GM23338 (cell line): ENCODE results near the gene CACNB1.
A peak's percentile ranks its signal among the peaks of the same experiment; 100 is the strongest.

ENCODE experiments used
- CREB1 ChIP-seq: fragments of 250-450 bp; sonication (Bioruptor Pico); IDR thresholded peaks from 2 replicates; pipeline ENCODE4 v1.5.0; 2020; ENCODE audit warnings: low read depth, mild to moderate bottlenecking, moderate library complexity
- EZH2 ChIP-seq: fragments of 200-600 bp; sonication (generic); IDR thresholded peaks from one replicate; pipeline ENCODE4 v1.8.0; 2017; ENCODE audit warnings: antibody characterized with exemption, mild to moderate bottlenecking, low read depth; ENCODE audit not compliant: unreplicated experiment
- EZH2phosphoT487 ChIP-seq: fragments of 200-600 bp; sonication (generic); IDR thresholded peaks from one replicate; pipeline ENCODE4 v1.8.1; 2018; ENCODE audit warnings: antibody characterized with exemption; ENCODE audit not compliant: unreplicated experiment
- NANOG ChIP-seq: IDR thresholded peaks from 2 replicates; pipeline ENCODE4 v1.6.1; 2016; ENCODE audit warnings: antibody characterized with exemption, borderline replicate concordance
- POLR2AphosphoS5 ChIP-seq: IDR thresholded peaks from 2 replicates; pipeline ENCODE4 v1.6.1; 2016; ENCODE audit warnings: antibody characterized with exemption, low read depth
- STAT1 ChIP-seq: IDR thresholded peaks from one replicate; pipeline ENCODE4 v1.6.1; 2016; ENCODE audit warnings: antibody characterized with exemption; ENCODE audit not compliant: unreplicated experiment
- ZNF331 ChIP-seq: fragments of 250-450 bp; sonication (Bioruptor Pico); IDR thresholded peaks from 2 replicates; pipeline ENCODE4 v1.5.0; 2020; ENCODE audit warnings: low read depth, mild to moderate bottlenecking, moderate library complexity
- TF ChIP-seq, protein P1 (sequence below), 2 experiments: fragments of 200-600 bp in 1 of 2; sonication (generic) in 1 of 2; conservative IDR thresholded peaks; 2 replicates each; pipeline versions ENCODE4 v1.5.1 to v1.6.1; 2016 to 2017; ENCODE audit warnings: antibody characterized with exemption in 2 of 2, low read depth in 2 of 2, mild to moderate bottlenecking in 2 of 2, moderate library complexity in 1 of 2
- TF ChIP-seq, protein P2 (sequence below): IDR thresholded peaks from 2 replicates; pipeline ENCODE4 v1.6.1; 2016; ENCODE audit warnings: antibody characterized with exemption
- TF ChIP-seq, protein P3 (sequence below): IDR thresholded peaks from one replicate; pipeline ENCODE4 v1.6.1; 2018; ENCODE audit warnings: antibody characterized with exemption; ENCODE audit not compliant: unreplicated experiment

DNA sequence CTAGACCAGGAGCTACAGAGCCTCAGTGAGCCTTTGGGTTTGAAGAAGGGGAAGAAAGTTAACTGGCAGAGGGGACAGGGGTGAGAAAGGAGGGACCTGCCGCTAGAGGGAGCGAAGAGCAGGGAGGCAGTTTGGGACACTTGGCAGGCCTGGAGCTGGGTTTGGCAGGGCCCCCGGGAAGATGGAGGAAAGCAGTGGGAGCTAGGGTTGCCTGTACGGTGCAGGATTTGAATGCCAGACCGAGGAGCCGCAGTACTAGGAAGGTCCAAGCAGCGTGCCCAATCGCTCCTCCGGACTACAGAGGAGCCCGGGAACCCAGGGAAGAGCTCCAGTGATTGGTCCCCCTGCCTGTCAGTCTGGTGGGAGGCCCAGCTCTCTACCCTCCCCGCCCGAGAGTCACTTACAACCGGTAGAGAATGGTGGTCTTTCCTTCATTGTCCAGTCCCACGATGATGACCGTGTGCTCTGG, 32.8 kb downstream of the CACNB1 start:
- TF ChIP-seq, protein P1, sequence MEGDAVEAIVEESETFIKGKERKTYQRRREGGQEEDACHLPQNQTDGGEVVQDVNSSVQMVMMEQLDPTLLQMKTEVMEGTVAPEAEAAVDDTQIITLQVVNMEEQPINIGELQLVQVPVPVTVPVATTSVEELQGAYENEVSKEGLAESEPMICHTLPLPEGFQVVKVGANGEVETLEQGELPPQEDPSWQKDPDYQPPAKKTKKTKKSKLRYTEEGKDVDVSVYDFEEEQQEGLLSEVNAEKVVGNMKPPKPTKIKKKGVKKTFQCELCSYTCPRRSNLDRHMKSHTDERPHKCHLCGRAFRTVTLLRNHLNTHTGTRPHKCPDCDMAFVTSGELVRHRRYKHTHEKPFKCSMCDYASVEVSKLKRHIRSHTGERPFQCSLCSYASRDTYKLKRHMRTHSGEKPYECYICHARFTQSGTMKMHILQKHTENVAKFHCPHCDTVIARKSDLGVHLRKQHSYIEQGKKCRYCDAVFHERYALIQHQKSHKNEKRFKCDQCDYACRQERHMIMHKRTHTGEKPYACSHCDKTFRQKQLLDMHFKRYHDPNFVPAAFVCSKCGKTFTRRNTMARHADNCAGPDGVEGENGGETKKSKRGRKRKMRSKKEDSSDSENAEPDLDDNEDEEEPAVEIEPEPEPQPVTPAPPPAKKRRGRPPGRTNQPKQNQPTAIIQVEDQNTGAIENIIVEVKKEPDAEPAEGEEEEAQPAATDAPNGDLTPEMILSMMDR (conservative IDR thresholded peaks at IDR 0.05; ENCODE audit: low read depth in 2 of 2), result peak; percentile 83 to 87
- TF ChIP-seq POLR2AphosphoS5 (peak; percentile 68), EZH2phosphoT487 (no peak), EZH2 (no peak), NANOG (no peak), CREB1 (CRISPR knock-in tag) (no peak), STAT1 (no peak), ZNF331 (CRISPR knock-in tag) (no peak)
- TF ChIP-seq, protein P2, sequence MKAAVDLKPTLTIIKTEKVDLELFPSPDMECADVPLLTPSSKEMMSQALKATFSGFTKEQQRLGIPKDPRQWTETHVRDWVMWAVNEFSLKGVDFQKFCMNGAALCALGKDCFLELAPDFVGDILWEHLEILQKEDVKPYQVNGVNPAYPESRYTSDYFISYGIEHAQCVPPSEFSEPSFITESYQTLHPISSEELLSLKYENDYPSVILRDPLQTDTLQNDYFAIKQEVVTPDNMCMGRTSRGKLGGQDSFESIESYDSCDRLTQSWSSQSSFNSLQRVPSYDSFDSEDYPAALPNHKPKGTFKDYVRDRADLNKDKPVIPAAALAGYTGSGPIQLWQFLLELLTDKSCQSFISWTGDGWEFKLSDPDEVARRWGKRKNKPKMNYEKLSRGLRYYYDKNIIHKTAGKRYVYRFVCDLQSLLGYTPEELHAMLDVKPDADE, result no peak
- TF ChIP-seq, protein P3, sequence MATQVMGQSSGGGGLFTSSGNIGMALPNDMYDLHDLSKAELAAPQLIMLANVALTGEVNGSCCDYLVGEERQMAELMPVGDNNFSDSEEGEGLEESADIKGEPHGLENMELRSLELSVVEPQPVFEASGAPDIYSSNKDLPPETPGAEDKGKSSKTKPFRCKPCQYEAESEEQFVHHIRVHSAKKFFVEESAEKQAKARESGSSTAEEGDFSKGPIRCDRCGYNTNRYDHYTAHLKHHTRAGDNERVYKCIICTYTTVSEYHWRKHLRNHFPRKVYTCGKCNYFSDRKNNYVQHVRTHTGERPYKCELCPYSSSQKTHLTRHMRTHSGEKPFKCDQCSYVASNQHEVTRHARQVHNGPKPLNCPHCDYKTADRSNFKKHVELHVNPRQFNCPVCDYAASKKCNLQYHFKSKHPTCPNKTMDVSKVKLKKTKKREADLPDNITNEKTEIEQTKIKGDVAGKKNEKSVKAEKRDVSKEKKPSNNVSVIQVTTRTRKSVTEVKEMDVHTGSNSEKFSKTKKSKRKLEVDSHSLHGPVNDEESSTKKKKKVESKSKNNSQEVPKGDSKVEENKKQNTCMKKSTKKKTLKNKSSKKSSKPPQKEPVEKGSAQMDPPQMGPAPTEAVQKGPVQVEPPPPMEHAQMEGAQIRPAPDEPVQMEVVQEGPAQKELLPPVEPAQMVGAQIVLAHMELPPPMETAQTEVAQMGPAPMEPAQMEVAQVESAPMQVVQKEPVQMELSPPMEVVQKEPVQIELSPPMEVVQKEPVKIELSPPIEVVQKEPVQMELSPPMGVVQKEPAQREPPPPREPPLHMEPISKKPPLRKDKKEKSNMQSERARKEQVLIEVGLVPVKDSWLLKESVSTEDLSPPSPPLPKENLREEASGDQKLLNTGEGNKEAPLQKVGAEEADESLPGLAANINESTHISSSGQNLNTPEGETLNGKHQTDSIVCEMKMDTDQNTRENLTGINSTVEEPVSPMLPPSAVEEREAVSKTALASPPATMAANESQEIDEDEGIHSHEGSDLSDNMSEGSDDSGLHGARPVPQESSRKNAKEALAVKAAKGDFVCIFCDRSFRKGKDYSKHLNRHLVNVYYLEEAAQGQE, result no peak
